Smooth muscle cell (in vitro differentiated cells): ENCODE data around the gene DENND4A. TPM values are rescaled to one million over a fixed set of nuclear protein-coding genes. Genes with fewer than 3 reads are reported as not detected.
A peak's percentile ranks its signal among the peaks of the same experiment; 100 is the strongest.

Experiments
- DNase-seq: peaks from one replicate; lab custom pipeline; 2025; ENCODE audit not compliant: unreplicated experiment; lab: John Stamatoyannopoulos, UW
- H2AFZ ChIP-seq: fragments of 200-600 bp; sonication (generic); 2 replicates; pipeline ENCODE4 v1.6.0; 2016; ENCODE audit warnings: antibody characterized with exemption, low read depth, mild to moderate bottlenecking
- H3F3A ChIP-seq: fragments of 200-600 bp; sonication (generic); 2 replicates; pipeline ENCODE4 v1.6.0; 2017; ENCODE audit warnings: antibody characterized with exemption, low read depth
- H3K27ac ChIP-seq: fragments of 200-600 bp; sonication (generic); 2 replicates; pipeline ENCODE4 v1.5.1; 2016; ENCODE audit warnings: low read depth, mild to moderate bottlenecking
- H3K27me3 ChIP-seq: fragments of 200-600 bp; sonication (generic); 2 replicates; pipeline ENCODE4 v1.6.1; 2016; ENCODE audit warnings: low read depth, mild to moderate bottlenecking
- H3K36me3 ChIP-seq: fragments of 200-600 bp; sonication (generic); 2 replicates; pipeline ENCODE4 v1.5.1; 2016; ENCODE audit warnings: low read depth
- H3K4me1 ChIP-seq: fragments of 200-600 bp; sonication (generic); 2 replicates; pipeline ENCODE4 v1.5.1; 2016; ENCODE audit warnings: low read depth
- H3K4me2 ChIP-seq: fragments of 200-600 bp; sonication (generic); 2 replicates; pipeline ENCODE4 v1.6.0; 2016; ENCODE audit warnings: mild to moderate bottlenecking
- H3K4me3 ChIP-seq: fragments of 200-600 bp; sonication (generic); 2 replicates; pipeline ENCODE4 v1.5.1; 2016; ENCODE audit warnings: mild to moderate bottlenecking
- H3K79me2 ChIP-seq: fragments of 200-600 bp; sonication (generic); 2 replicates; pipeline ENCODE4 v1.6.0; 2016; ENCODE audit warnings: low read depth, mild to moderate bottlenecking
- H3K9ac ChIP-seq: fragments of 200-600 bp; sonication (generic); 2 replicates; pipeline ENCODE4 v1.6.0; 2016; ENCODE audit warnings: low read depth
- H3K9me3 ChIP-seq: fragments of 200-600 bp; sonication (generic); replicated peaks from 2 replicates; pipeline ENCODE4 v1.5.1; 2016; ENCODE audit warnings: low read depth
- H4K20me1 ChIP-seq: fragments of 200-600 bp; sonication (generic); 2 replicates; pipeline ENCODE4 v1.6.0; 2016; ENCODE audit warnings: low read depth
- CTCF ChIP-seq: fragments of 200-600 bp; sonication (generic); IDR thresholded peaks from 2 replicates; pipeline ENCODE4 v1.5.1; 2017; ENCODE audit warnings: borderline replicate concordance, mild to moderate bottlenecking, antibody characterized with exemption; ENCODE audit not compliant: insufficient read depth, poor library complexity, severe bottlenecking
- WGBS: methylation state at CpG from one replicate; pipeline ENCODE4 v1.1.7; 2016; ENCODE audit warnings: low lambda C conversion rate; 5-methylcytosine and 5-hydroxymethylcytosine counted together
- polyA plus RNA-seq: library from polyadenylated mRNA; unstranded; fragments of >200 nt; fragmentation: Nextera tagmentation; extraction: Ambion mirVana; gene quantifications from 2 replicates; pipeline ENCODE4 v1.2.1, GENCODE V29; 2016
- total RNA-seq: library from RNA; depleted of rRNA; stranded (reverse); fragments of >200 nt; gene quantifications from 2 replicates; pipeline ENCODE4 v1.2.3, GENCODE V29; 2014

Gene DENND4A
- total and polyA plus RNA-seq, 2 experiments from 2014 or later = 3.4 to 16.5 TPM

- H3F3A ChIP-seq = peaks cover 10% of the 10 kb centered on the region
- H3K4me3 ChIP-seq = peak overlapping the region; percentile 3
- H3K4me1 ChIP-seq = peaks cover 11% of the 10 kb centered on the region
- H4K20me1 ChIP-seq = no peaks in the 10 kb centered on the region
- no peaks in the 10 kb centered on the region for H3K9me3 ChIP-seq
- H3K4me2 ChIP-seq = peak overlapping the region; percentile 72
- H2AFZ ChIP-seq = peak overlapping the region; percentile 77
- WGBS = 19% methylated on average over 8 of the region's 8 CpGs
- no peaks in the 10 kb centered on the region for H3K36me3 ChIP-seq
- H3K27me3 ChIP-seq = no peaks in the 10 kb centered on the region
- H3K79me2 ChIP-seq = no peaks in the 10 kb centered on the region
- peak overlapping the region; percentile 75 for H3K9ac ChIP-seq
- H3K27ac ChIP-seq = peak overlapping the region; percentile 89
- no peak for TF ChIP-seq CTCF
- no peak for DNase-seq
Measured at GRCh38 chr15:65832549-65833364, 40.7 kb upstream of the DENND4A start.

GRCh38 chr15:65829130-65829764, 37.2 kb upstream of the DENND4A start:
- no peaks in the 10 kb centered on the region for H4K20me1 ChIP-seq
- no peak for DNase-seq
- peaks cover 10% of the 10 kb centered on the region for H3F3A ChIP-seq
- H2AFZ ChIP-seq = no peak overlapping the region
- peaks cover 11% of the 10 kb centered on the region for H3K4me1 ChIP-seq
- H3K9ac ChIP-seq = no peak overlapping the region
- peak; percentile 43 for TF ChIP-seq CTCF
- no peaks in the 10 kb centered on the region for H3K27me3 ChIP-seq
- no peaks in the 10 kb centered on the region for H3K9me3 ChIP-seq
- WGBS = 72% methylated on average over 7 of the region's 7 CpGs
- no peak overlapping the region for H3K4me2 ChIP-seq
- no peaks in the 10 kb centered on the region for H3K36me3 ChIP-seq
- H3K27ac ChIP-seq = no peak overlapping the region
- no peaks in the 10 kb centered on the region for H3K79me2 ChIP-seq
- H3K4me3 ChIP-seq = no peak overlapping the region

- no peak for TF ChIP-seq CTCF
- no peaks in the 10 kb centered on the region for H4K20me1 ChIP-seq
- no peak overlapping the region for H3K27ac ChIP-seq
- 90% methylated on average over 2 of the region's 2 CpGs for WGBS
- no peaks in the 10 kb centered on the region for H3K36me3 ChIP-seq
- H2AFZ ChIP-seq = no peak overlapping the region
- no peak for DNase-seq
- H3K79me2 ChIP-seq = no peaks in the 10 kb centered on the region
- peaks cover 11% of the 10 kb centered on the region for H3K4me1 ChIP-seq
- no peak overlapping the region for H3K4me2 ChIP-seq
- H3K27me3 ChIP-seq = no peaks in the 10 kb centered on the region
- no peaks in the 10 kb centered on the region for H3K9me3 ChIP-seq
- no peak overlapping the region for H3K4me3 ChIP-seq
- peaks cover 10% of the 10 kb centered on the region for H3F3A ChIP-seq
- H3K9ac ChIP-seq = no peak overlapping the region
Measured at GRCh38 chr15:65828585-65828984, 36.5 kb upstream of the DENND4A start.
